Left cardiac atrium (tissue), 4 donors: Measurements from ENCODE around the gene FBN1. TPM values are rescaled to one million over a fixed set of nuclear protein-coding genes. Genes with fewer than 3 reads are reported as not detected.

ENCODE experiments used
- ATAC-seq, 2 donors: fragments of 200-7000 bp; cut with Tn5 transposase; one replicate each; pipeline ENCODE4 v1.9.1; 2020; ENCODE audit warnings: mild to moderate bottlenecking in 2 of 2, moderate library complexity in 2 of 2
- DNase-seq: peaks from one replicate; pipeline ENCODE4 v3.0.0-alpha.2; 2020
- intact Hi-C, 2 donors: fragments of 100-400 bp; cut with DNase I; formaldehyde crosslinking; loops; one replicate each; pipeline versions ENCODE4 v1.14.1 to v1.15.1; 2022 to 2023
- total RNA-seq, 2 donors: library from RNA; stranded (reverse); fragmentation: NEBNext Ultra II Directional; extraction: Animal tissue kit (Norgen Biotek cat#: 25700); gene quantifications; one replicate each; pipeline ENCODE4 v1.2.1, GENCODE V29; 2021
- donor health status: DM: no; HTN: yes; CAD: no.
- donor health status: DM: no; HTN: yes; CAD: no; lungs with severe emphysema.
- donor health status: DM: yes; HTN: yes; CAD: no.
- donor health status: Dilated cardiomyopathy.

FBN1 gene
- total RNA-seq, 2 donors from 2014 or later, result 105 to 110 TPM

GRCh38 chr15:48426941-48427340 lies 218.6 kb downstream of the FBN1 start:
- DNase-seq (no peak), ATAC-seq (no peak)

GRCh38 chr15:48426044-48426443 lies 219.5 kb downstream of the FBN1 start:
- intact Hi-C loops, result no loop called here
- DNase-seq, result no peak
- ATAC-seq, result no peak

More at GRCh38 chr15:48426941-48427340, 218.6 kb downstream of the FBN1 start:
- intact Hi-C loops, result no loop called here

DNA sequence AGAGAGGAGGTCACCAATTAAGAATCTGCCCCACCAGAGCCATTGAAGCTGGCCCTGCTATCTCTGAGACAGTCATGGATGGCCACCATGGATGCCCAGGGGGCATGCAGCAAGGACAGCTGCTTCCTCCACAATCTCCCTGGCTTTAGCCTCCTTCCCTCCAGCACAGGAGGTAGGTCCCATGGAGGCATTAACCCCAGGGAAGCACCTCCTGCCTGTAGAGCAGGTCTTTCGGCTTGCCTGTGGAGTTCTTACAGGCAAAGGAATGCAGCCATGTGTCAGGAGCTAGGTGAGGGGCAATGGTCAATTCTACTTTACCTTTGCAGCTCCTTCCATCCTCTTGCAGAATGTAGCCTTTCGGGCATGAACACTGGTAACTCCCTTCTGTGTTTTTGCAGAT lies 220.5 kb downstream of the FBN1 start:
- intact Hi-C loops, result no loop called here
- DNase-seq (no peak), ATAC-seq (no peak)

DNA sequence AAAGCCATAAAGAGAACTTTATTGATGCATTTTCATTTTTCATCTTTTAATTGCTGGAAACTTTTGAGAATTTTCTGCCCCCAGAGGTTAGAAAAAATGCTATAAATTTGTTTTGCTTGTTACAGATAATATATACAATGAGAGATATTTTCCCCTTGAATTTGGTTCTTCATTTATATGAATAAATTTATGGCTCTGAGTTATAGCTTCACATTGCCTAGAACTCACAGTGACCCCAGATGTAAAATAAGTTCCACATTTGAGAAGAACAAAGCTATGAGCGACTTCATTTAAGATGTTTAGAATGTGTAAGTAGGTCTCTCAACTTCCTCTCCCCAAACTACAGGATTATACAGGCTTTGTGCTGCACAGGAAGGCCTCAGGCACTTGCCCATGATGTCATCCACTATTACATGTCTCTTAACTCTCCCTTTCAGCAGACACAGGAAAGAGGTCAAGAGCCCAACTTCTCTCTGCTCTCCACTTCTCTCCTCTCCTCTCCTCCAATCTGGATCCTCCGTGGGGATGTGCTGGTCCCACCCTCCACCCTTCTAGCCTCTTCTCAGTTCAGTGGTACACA lies 221.5 kb downstream of the FBN1 start:
- intact Hi-C loops, result no loop called here
- ATAC-seq (no peak), DNase-seq (no peak)

GRCh38 chr15:48423342-48423741 lies 222.2 kb downstream of the FBN1 start:
- intact Hi-C loops, result no loop called here
- ATAC-seq (no peak), DNase-seq (no peak)

DNA sequence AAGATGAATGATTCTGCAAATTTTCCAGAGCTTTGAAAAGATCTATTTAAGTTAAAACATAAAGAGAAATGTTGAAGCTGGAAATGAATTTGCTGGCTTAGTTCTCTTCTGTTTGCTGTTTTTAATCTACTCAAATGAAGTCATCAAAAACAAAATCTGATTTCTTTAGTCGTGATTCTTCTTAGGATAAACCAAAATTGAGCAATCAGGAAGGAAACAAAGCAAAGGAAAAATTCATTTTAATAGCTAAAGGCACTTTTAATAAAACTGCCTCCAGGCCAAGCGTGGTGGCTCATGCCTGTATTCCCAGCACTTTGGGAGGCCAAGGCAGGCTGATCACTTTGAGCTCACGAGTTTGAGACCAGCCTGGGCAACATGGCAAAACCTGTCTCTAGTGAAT lies 223.1 kb downstream of the FBN1 start:
- intact Hi-C loops, result no loop called here
- DNase-seq (no peak), ATAC-seq (no peak)

DNA sequence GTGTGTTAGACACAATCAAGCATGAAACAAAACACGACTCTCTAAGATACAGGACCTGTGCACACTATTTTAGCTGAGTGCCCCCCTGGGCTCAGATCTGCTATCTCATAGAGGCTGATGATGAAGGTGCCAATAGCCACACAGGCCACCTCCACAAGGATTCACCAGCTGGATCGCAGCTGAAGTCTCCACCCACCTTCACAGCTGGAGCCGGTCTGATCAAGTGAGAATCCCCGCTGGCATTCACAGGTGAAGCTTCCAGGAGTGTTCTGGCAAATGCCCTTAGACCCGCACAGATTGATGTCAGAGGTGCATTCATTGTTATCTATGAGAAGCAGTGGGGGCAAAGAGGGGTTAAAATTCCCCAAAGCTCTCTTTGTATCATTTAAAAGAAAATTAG lies 224.1 kb downstream of the FBN1 start:
- DNase-seq (no peak), ATAC-seq (no peak)
- intact Hi-C loops, result no loop called here

- DNase-seq (no peak), ATAC-seq (no peak)
- intact Hi-C loops, result no loop called here
These were observed 225.6 kb downstream of the FBN1 start for GRCh38 chr15:48419896-48420295.

DNA sequence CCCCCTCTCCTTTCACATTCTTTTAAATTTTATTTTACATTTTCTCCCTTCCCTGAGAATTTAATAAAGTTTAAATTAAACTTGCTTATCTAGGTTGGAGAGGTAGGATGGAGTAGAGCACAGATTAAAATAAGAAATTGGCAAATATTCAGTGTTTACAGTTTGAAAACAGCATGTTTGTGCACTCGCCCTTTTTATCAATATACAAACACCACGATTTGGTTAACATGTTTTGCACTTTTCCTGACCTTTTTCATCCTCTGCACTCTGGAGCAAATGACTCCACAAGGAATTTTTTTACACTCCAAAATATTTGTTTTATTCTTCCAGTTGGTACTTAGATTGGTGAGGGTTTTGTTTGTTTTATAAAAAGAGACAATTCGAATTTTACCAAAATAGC lies 227.2 kb downstream of the FBN1 start:
- intact Hi-C loops, result no loop called here
- ATAC-seq (no peak), DNase-seq (no peak)

GRCh38 chr15:48416301-48416700 lies 229.2 kb downstream of the FBN1 start:
- intact Hi-C loops, result no loop called here
- DNase-seq, result no peak
- ATAC-seq, result peak in 1 of 2 donors; percentile 10

DNA sequence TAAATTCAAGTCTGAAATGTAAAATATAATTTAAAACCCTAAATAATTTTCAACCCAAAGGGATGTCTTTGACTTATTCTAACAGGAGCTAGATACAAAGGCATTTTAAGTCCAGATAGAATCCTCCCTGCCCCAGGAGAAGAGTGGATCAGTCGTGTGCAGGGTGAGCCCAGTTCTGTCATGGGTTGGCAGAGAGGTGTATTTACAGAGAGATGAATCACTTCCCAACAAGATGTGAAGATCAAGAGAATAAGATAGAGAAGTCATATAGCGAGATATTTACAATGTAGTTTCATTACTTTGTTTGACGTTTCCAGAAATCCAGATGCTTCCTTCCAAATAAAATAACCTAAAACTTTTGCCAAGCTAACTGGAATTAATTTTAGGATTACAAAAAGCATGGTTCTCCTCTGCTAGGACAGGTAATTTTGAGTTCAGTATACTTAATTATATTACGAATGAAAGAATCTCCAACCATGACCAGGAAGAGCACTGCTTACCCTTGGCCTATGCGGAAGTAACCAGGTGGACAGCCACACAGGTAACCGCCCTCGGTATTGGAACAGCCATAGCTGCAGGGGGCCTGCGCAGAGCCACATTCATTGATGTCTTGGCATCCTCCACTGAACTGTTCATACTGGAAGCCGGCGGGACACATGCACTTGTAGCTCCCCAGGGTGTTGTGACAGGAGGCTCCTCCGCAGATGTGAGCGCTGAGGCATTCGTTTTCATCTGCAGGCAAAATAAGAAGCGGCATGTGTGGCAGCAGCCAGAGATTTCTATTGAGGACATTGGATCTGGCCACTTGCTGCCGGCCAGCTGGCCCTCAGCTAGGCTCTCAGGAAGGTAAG lies 230.2 kb downstream of the FBN1 start:
- DNase-seq (no peak), ATAC-seq (no peak)
- intact Hi-C loops, result no loop called here

DNA sequence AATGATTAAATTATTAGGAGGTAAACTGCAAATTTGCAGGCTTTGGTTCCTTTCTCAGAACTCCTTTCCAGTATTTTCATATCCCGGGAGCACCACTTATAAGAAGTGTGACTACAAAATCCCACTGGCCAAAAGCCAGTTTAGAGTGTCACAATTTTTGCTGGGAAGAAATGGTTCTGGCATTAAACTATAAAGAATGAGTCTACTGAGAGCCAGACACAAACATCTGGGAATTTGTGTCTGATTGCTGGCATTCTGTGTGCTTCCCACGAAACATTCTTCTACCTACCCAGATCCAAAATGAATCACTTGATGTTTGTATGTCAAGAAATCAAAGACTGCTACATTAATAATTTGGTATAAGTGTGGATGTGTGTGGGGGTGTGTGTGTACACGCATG lies 231.5 kb downstream of the FBN1 start:
- DNase-seq (no peak), ATAC-seq (peak; percentile 43 to 51)
- intact Hi-C loops, result no loop called here

GRCh38 chr15:48413304-48413703 lies 232.2 kb downstream of the FBN1 start:
- intact Hi-C loops, result no loop called here
- ATAC-seq, result peak; percentile 42 to 53
- no peak for DNase-seq

- intact Hi-C loops, result no loop called here
- ATAC-seq (peak; percentile 54 to 86), DNase-seq (no peak)
These were observed 233.4 kb downstream of the FBN1 start for GRCh38 chr15:48411971-48412591.

- ATAC-seq, result no peak
- intact Hi-C loops, result no loop called here
These were observed 235.9 kb downstream of the FBN1 start for GRCh38 chr15:48409623-48410022.

GRCh38 chr15:48408327-48408726 lies 237.2 kb downstream of the FBN1 start:
- DNase-seq (no peak), ATAC-seq (no peak)
- intact Hi-C loops, result no loop called here

More at GRCh38 chr15:48409623-48410022, 235.9 kb downstream of the FBN1 start:
- no peak for DNase-seq

GRCh38 chr15:48407646-48408045 lies 237.9 kb downstream of the FBN1 start:
- intact Hi-C loops, result no loop called here
- DNase-seq (no peak), ATAC-seq (no peak)

- DNase-seq, result no peak
- no peak for ATAC-seq
- intact Hi-C loops, result no loop called here
These were observed 238.6 kb downstream of the FBN1 start for GRCh38 chr15:48406911-48407310.

DNA sequence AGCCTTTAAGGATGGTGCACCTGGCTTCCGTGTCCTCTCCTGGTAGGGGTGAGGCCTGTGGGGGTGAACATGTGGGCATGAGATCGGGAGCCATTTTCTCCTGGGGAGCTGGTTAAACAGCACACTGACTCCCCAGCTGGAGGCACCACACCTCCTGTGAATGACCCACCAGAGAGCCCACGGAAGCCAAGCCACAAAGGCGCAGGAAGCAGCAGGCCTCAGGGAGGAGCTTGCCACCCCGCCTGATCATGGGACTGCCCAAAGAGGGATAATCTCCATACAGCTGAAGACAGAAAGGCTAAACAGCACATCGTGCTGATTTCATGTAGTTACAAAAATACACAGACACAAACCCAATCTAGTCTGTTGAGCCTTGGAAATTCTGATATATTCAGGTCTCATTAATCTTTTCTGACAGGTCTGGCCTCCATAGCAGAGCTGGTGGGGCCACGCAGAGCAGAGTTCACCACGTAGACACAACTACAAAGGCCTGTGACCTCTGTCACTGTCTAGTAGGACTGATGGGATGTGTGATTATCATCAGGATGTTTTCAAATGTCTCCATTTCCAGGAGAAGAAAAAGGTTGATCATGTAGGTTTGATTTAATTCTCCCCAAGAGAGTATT lies 239.1 kb downstream of the FBN1 start:
- ATAC-seq, result peak in 1 of 2 donors; percentile 33
- DNase-seq, result no peak
- intact Hi-C loops, result no loop called here
